Measurements from ENCODE around the gene PFKFB3. TPM values are rescaled to one million over a fixed set of nuclear protein-coding genes. Genes with fewer than 3 reads are reported as not detected.

PFKFB3 gene
- total and polyA plus RNA-seq, 2 of the 13 experiments (the other 11 are each of a cell fraction or from before 2014, with no cell fraction given) = 1.2 to 13.3 TPM

- no peak for ATAC-seq
- Histone ChIP-seq H3K4me3 (replicated peaks in 1 of 3; ENCODE audit: insufficient read depth in 1 of 3, low read depth in 2 of 3, low read length in 3 of 3) (no peak overlapping the region), H3K27me3 (ENCODE audit: control insufficient read depth in 1 of 2, insufficient read depth in 2 of 2, low read length in 2 of 2) (peaks cover 0 to 13% of the 10 kb centered on the region in 2 experiments; a peak in 1 of 5 replicates), H3K79me2 (ENCODE audit: insufficient read depth, low read length) (no peaks in the 10 kb centered on the region), H2AFZ (ENCODE audit: low read length) (no peak overlapping the region), H3K4me1 (ENCODE audit: insufficient read depth, low read length) (peaks cover 8% of the 10 kb centered on the region), H3K27ac (ENCODE audit: extremely low read length, insufficient read depth, low read length) (no peak overlapping the region), H3K9me3 (ENCODE audit: low read length) (no peaks in the 10 kb centered on the region), H4K20me1 (ENCODE audit: insufficient read depth, low read length) (no peaks in the 10 kb centered on the region), H3K36me3 (replicated peaks in 1 of 2; ENCODE audit: control insufficient read depth in 1 of 2, insufficient read depth in 2 of 2, low read length in 2 of 2) (no peaks in the 10 kb centered on the region), H3K4me2 (ENCODE audit: low read depth, low read length) (no peak overlapping the region), H3K9ac (ENCODE audit: insufficient read depth, low read depth, low read length) (no peak overlapping the region)
- intact Hi-C loops (cut with micrococcal nuclease; ENCODE audit: unreplicated experiment) = no loop called here
- no TSS peak for BruUV-seq (replicated peaks)
- POLR2A ChIA-PET = interaction anchor here (0.7 kb wide), 1 partner anchor 206 kb away, joined by 3 read pairs; no protein-coding TSS in a partner anchor
- TF ChIP-seq MXD3 (CRISPR knock-in tag; IDR thresholded peaks at IDR 0.05) (no peak), FOXP4 (CRISPR knock-in tag; IDR thresholded peaks at IDR 0.05) (no peak), BRF2 (CRISPR knock-in tag; IDR thresholded peaks at IDR 0.05) (no peak), HOMEZ (CRISPR knock-in tag; IDR thresholded peaks at IDR 0.05; ENCODE audit: low read depth) (no peak)
- DNase-seq (ENCODE audit: low spot score) = no peak
- CTCF ChIA-PET (ENCODE audit: low intra/inter-chr PET ratio, low total read pairs) = no interaction called here
- FAIRE-seq = no peak
- in situ Hi-C loops (cut with HindIII; ENCODE audit: extremely low pct_ligation_motif_present, low pct_unique_long_range_greater_than_20kb) = no loop called here
- 40% methylated on average over 6 of the region's 6 CpGs for WGBS (ENCODE audit: low lambda C conversion rate)
Observed at GRCh38 chr10:6195376-6195775, 7.4 kb upstream of the PFKFB3 start.
